GM18498 (cell line): ENCODE results near the gene STRIP1.
"Not testable (repeated sequence)": the region's sequence is repeated elsewhere in the genome, so short reads cannot be mapped to it uniquely, and the experiment has no call there.

Experiments
- ATAC-seq: cut with Tn5 transposase; IDR thresholded peaks from one replicate; pipeline ENCODE4 v1.9.1; 2021; ENCODE audit warnings: mild to moderate bottlenecking, moderate library complexity; ENCODE audit not compliant: unreplicated experiment

STRIP1 gene

GRCh38 chr1:110067893-110068645 lies 33.6 kb downstream of the STRIP1 start:
- ATAC-seq: no peak

GRCh38 chr1:110068646-110069403 lies 34.4 kb downstream of the STRIP1 start:
- ATAC-seq: no peak

GRCh38 chr1:110069404-110070281 lies 35.2 kb downstream of the STRIP1 start:
- no peak for ATAC-seq

GRCh38 chr1:110070282-110070669 lies 35.9 kb downstream of the STRIP1 start:
- no peak for ATAC-seq

- no peak for ATAC-seq
Observed at GRCh38 chr1:110070671-110071242, 36.3 kb downstream of the STRIP1 start, which contains the start of gene ALX3. TSS of gene ALX3 (minus strand) at chr1:110070672. CDS start at chr1:110070612, 60 bp downstream.

GRCh38 chr1:110074166-110074565 lies 39.7 kb downstream of the STRIP1 start:
- ATAC-seq: no peak

GRCh38 chr1:110076789-110077500 lies 42.5 kb downstream of the STRIP1 start:
- ATAC-seq: no peak

- ATAC-seq: not testable (repeated sequence)
Observed at GRCh38 chr1:110079995-110080394, 45.6 kb downstream of the STRIP1 start.

- no peak for ATAC-seq
Observed at GRCh38 chr1:110081061-110081460, 46.6 kb downstream of the STRIP1 start.

GRCh38 chr1:110082477-110082876 lies 48.1 kb downstream of the STRIP1 start:
- ATAC-seq: no peak

GRCh38 chr1:110083061-110083865 lies 48.8 kb downstream of the STRIP1 start:
- ATAC-seq: no peak

- no peak for ATAC-seq
Observed at GRCh38 chr1:110083866-110084226, 49.4 kb downstream of the STRIP1 start.

- ATAC-seq: no peak
Observed at GRCh38 chr1:110084227-110085078, 50.0 kb downstream of the STRIP1 start.

- no peak for ATAC-seq
Observed at GRCh38 chr1:110085671-110086070, 51.2 kb downstream of the STRIP1 start.

GRCh38 chr1:110086961-110087360 lies 52.5 kb downstream of the STRIP1 start:
- ATAC-seq: no peak

GRCh38 chr1:110087812-110088738 lies 53.7 kb downstream of the STRIP1 start:
- peak; percentile 58 for ATAC-seq

- ATAC-seq: no peak
Observed at GRCh38 chr1:110088739-110089316, 54.4 kb downstream of the STRIP1 start.
